ENCODE results near the gene TIPIN. TPM values are rescaled to one million over a fixed set of nuclear protein-coding genes. Genes with fewer than 3 reads are reported as not detected.
"Not testable (repeated sequence)": the region's sequence is repeated elsewhere in the genome, so short reads cannot be mapped to it uniquely, and the experiment has no call there.

The TIPIN gene
- total RNA-seq, 1 donor from 2014 or later, result 3.2 TPM

GRCh38 chr15:66387163-66388042, 30.9 kb upstream of the TIPIN start:
- intact Hi-C loops (cut with DNase I), result loop anchor here (2.0 kb wide), 1 partner anchor 111 kb away; no protein-coding TSS in a partner anchor
- peak; percentile 77 for DNase-seq
- ATAC-seq (ENCODE audit: poor library complexity), result peak; percentile 56

GRCh38 chr15:66386204-66387123, 30.0 kb upstream of the TIPIN start, which contains the start of gene MAP2K1:
Gene MAP2K1 (plus strand): TSS chr15:66386912. CDS start chr15:66387348, 436 bp downstream.
- DNase-seq (peak; percentile 99), ATAC-seq (ENCODE audit: poor library complexity) (peak; percentile 98)
- intact Hi-C loops (cut with DNase I), result loop anchor here (2.0 kb wide), 1 partner anchor 112 kb away; no protein-coding TSS in a partner anchor

- DNase-seq; ATAC-seq (ENCODE audit: poor library complexity); intact Hi-C loops (cut with DNase I): not testable (repeated sequence)
These were observed 24.9 kb upstream of the TIPIN start for GRCh38 chr15:66381376-66381775.

- DNase-seq, result no peak
- intact Hi-C loops (cut with DNase I), result no loop called here
- ATAC-seq (ENCODE audit: poor library complexity), result no peak
These were observed 22.4 kb upstream of the TIPIN start for GRCh38 chr15:66378814-66379430.

GRCh38 chr15:66374179-66374578, 17.7 kb upstream of the TIPIN start:
- ATAC-seq (ENCODE audit: poor library complexity) (no peak), DNase-seq (no peak)
- intact Hi-C loops (cut with DNase I), result no loop called here

- DNase-seq, result no peak
- intact Hi-C loops (cut with DNase I), result no loop called here
- peak; percentile 65 for ATAC-seq (ENCODE audit: poor library complexity)
These were observed 13.5 kb upstream of the TIPIN start for GRCh38 chr15:66369773-66370651.

GRCh38 chr15:66364944-66365528, 8.6 kb upstream of the TIPIN start:
- ATAC-seq (ENCODE audit: poor library complexity), result no peak
- DNase-seq, result no peak
- intact Hi-C loops (cut with DNase I), result no loop called here

- intact Hi-C loops (cut with DNase I), result no loop called here
- no peak for DNase-seq
- ATAC-seq (ENCODE audit: poor library complexity), result no peak
These were observed 6.3 kb upstream of the TIPIN start for GRCh38 chr15:66362776-66363175.

- DNase-seq; ATAC-seq (ENCODE audit: poor library complexity); intact Hi-C loops (cut with DNase I): not testable (repeated sequence)
These were observed 5.4 kb upstream of the TIPIN start for GRCh38 chr15:66361745-66362460.

- no peak for DNase-seq
- intact Hi-C loops (cut with DNase I), result no loop called here
- no peak for ATAC-seq (ENCODE audit: poor library complexity)
These were observed 3.3 kb upstream of the TIPIN start for GRCh38 chr15:66359740-66360139.

GRCh38 chr15:66356077-66356358, 467 bp downstream of the TIPIN start:
- DNase-seq (no peak), ATAC-seq (ENCODE audit: poor library complexity) (no peak)
- intact Hi-C loops (cut with DNase I), result no loop called here

GRCh38 chr15:66348530-66348929, 8.0 kb downstream of the TIPIN start:
- ATAC-seq (ENCODE audit: poor library complexity); intact Hi-C loops (cut with DNase I); DNase-seq: not testable (repeated sequence)

- intact Hi-C loops (cut with DNase I), result no loop called here
- no peak for ATAC-seq (ENCODE audit: poor library complexity)
These were observed 27.7 kb downstream of the TIPIN start for GRCh38 chr15:66328771-66329170.

GRCh38 chr15:66327736-66328135, 28.7 kb downstream of the TIPIN start:
- intact Hi-C loops (cut with DNase I), result no loop called here
- ATAC-seq (ENCODE audit: poor library complexity) (no peak), DNase-seq (no peak)

More at GRCh38 chr15:66328771-66329170, 27.7 kb downstream of the TIPIN start:
- DNase-seq, result no peak

- ATAC-seq (ENCODE audit: poor library complexity), result no peak
- DNase-seq, result no peak
- intact Hi-C loops (cut with DNase I), result no loop called here
These were observed 30.4 kb downstream of the TIPIN start for GRCh38 chr15:66326051-66326450.

- ATAC-seq (ENCODE audit: poor library complexity) (no peak), DNase-seq (no peak)
- intact Hi-C loops (cut with DNase I), result no loop called here
These were observed 33.1 kb downstream of the TIPIN start for GRCh38 chr15:66323312-66323928.

GRCh38 chr15:66312144-66312543, 44.3 kb downstream of the TIPIN start:
- DNase-seq (no peak), ATAC-seq (ENCODE audit: poor library complexity) (no peak)
- intact Hi-C loops (cut with DNase I), result no loop called here

All from Right ventricle myocardium superior (tissue), 1 donor.